NCI-H146 treated with DMSO at 0.1 percent for 48 hours (cell line): ENCODE measurements around the gene FYCO1.
A peak's percentile ranks its signal among the peaks of the same experiment; 100 is the strongest.
"Not testable (repeated sequence)": the region's sequence is repeated elsewhere in the genome, so short reads cannot be mapped to it uniquely, and the experiment has no call there.

ENCODE experiments used
- DNase-seq: peaks from one replicate; lab custom pipeline; 2025; ENCODE audit not compliant: unreplicated experiment; lab: John Stamatoyannopoulos, UW

The FYCO1 gene

GRCh38 chr3:46010519-46011113 lies 15.0 kb upstream of the FYCO1 start:
- DNase-seq: no peak

GRCh38 chr3:46008058-46008457 lies 12.4 kb upstream of the FYCO1 start:
- no peak for DNase-seq

- DNase-seq: no peak
Observed at GRCh38 chr3:46007280-46007679, 11.7 kb upstream of the FYCO1 start.

GRCh38 chr3:46006238-46007032 lies 10.8 kb upstream of the FYCO1 start:
- no peak for DNase-seq

GRCh38 chr3:46003706-46004105 lies 8.1 kb upstream of the FYCO1 start:
- DNase-seq: not testable (repeated sequence)

- no peak for DNase-seq
Observed at GRCh38 chr3:46001178-46001577, 5.6 kb upstream of the FYCO1 start.

GRCh38 chr3:45997942-45998341 lies 2.3 kb upstream of the FYCO1 start:
- no peak for DNase-seq

- DNase-seq: not testable (repeated sequence)
Observed at GRCh38 chr3:45997499-45997898, 1.9 kb upstream of the FYCO1 start.

GRCh38 chr3:45994419-45995235 lies 997 bp downstream of the FYCO1 start:
- DNase-seq: no peak

- no peak for DNase-seq
Observed at GRCh38 chr3:45993421-45994027, 2.1 kb downstream of the FYCO1 start.

GRCh38 chr3:45992821-45993221 lies 2.8 kb downstream of the FYCO1 start:
- no peak for DNase-seq

- no peak for DNase-seq
Observed at GRCh38 chr3:45992133-45992729, 3.4 kb downstream of the FYCO1 start.

GRCh38 chr3:45991341-45991740 lies 4.3 kb downstream of the FYCO1 start:
- no peak for DNase-seq

- no peak for DNase-seq
Observed at GRCh38 chr3:45990181-45990580, 5.4 kb downstream of the FYCO1 start.

GRCh38 chr3:45988804-45989203 lies 6.8 kb downstream of the FYCO1 start:
- DNase-seq: no peak

- no peak for DNase-seq
Observed at GRCh38 chr3:45988362-45988761, 7.3 kb downstream of the FYCO1 start.

GRCh38 chr3:45987368-45988291 lies 8.0 kb downstream of the FYCO1 start:
- DNase-seq: no peak

GRCh38 chr3:45986303-45986982 lies 9.2 kb downstream of the FYCO1 start:
- peak; percentile 6 for DNase-seq

GRCh38 chr3:45985532-45986302 lies 9.9 kb downstream of the FYCO1 start:
- no peak for DNase-seq
